ENCODE results near the gene CPNE8.

DNA sequence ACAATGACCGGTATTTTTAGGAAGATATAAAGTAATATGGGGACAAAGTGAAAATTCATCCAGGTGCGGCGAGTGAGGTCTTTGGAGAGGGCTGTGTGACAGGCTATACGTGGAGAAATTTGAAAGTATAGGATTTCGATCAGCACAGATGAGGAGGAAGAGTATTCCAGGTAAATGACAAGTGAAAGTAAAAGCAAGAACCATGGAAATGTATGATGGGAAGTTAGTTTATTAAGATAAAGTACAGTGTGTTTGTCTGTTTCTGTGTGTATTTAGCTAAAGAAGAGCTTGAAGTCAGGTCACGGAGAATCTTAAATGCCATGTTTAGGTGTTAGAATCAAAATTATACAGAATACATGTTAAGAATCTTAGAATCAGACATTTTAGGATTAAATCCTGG lies 239.0 kb downstream of the CPNE8 start:
- TF ChIP-seq SUZ12 (IDR thresholded peaks at IDR 0.05; ENCODE audit: extremely low read depth, insufficient read depth, insufficient read length) (no peak), YY1 (IDR thresholded peaks at IDR 0.05; ENCODE audit: insufficient read depth, insufficient read length) (no peak)
